H1 (cell line): ENCODE data around the gene ULK3. TPM values are rescaled to one million over a fixed set of nuclear protein-coding genes. Genes with fewer than 3 reads are reported as not detected.
A peak's percentile ranks its signal among the peaks of the same experiment; 100 is the strongest.

Experiments used
- CTCF ChIA-PET: fragments of 300-600 bp; sonication (Branson Sonifier 250); formaldehyde crosslinking; loops from one replicate; lab custom pipeline; 2021; ENCODE audit not compliant: partially characterized antibody; lab: Charles Lee
- POLR2A ChIA-PET: fragments of 300-600 bp; sonication (Branson Sonifier 250); formaldehyde crosslinking; loops from one replicate; lab custom pipeline; 2021; ENCODE audit warnings: inconsistent platforms; ENCODE audit not compliant: partially characterized antibody; lab: Charles Lee
- DNase-seq, 2 experiments: peaks; one replicate each; pipeline versions ENCODE4 v3.0.0 to v3.0.0-alpha.2; 2010 to 2022; ENCODE audit warnings: low spot score in 2 of 2, low read depth in 1 of 2, mixed read lengths in 1 of 2
- FAIRE-seq: peaks from 2 replicates; lab custom pipeline; 2011; peaks lifted over from hg19 to GRCh38; lab: Jason Lieb, UNC
- H2AFZ ChIP-seq: 2 replicates; pipeline ENCODE4 v1.8.1; 2012; ENCODE audit warnings: low read length, inconsistent platforms
- H2AK5ac ChIP-seq: 2 replicates; pipeline ENCODE4 v1.6.1; 2013; ENCODE audit warnings: low read depth, low read length
- H2BK120ac ChIP-seq: replicated peaks from 2 replicates; pipeline ENCODE3; 2013; ENCODE audit warnings: low read depth, low read length, inconsistent platforms
- H2BK12ac ChIP-seq: 2 replicates; pipeline ENCODE4 v1.6.1; 2013; ENCODE audit warnings: low read depth, low read length
- H2BK15ac ChIP-seq: 2 replicates; pipeline ENCODE4 v1.6.1; 2013; ENCODE audit warnings: low read length
- H2BK20ac ChIP-seq: 2 replicates; pipeline ENCODE4 v1.6.1; 2013; ENCODE audit warnings: low read length
- H2BK5ac ChIP-seq: 2 replicates; pipeline ENCODE4 v1.6.1; 2013; ENCODE audit warnings: low read depth, low read length
- H3K14ac ChIP-seq: 2 replicates; pipeline ENCODE4 v1.6.1; 2013; ENCODE audit warnings: inconsistent platforms; ENCODE audit not compliant: insufficient read length
- H3K18ac ChIP-seq: 2 replicates; pipeline ENCODE4 v1.6.1; 2013; ENCODE audit warnings: low read length; ENCODE audit errors: extremely low read depth
- H3K23ac ChIP-seq: 2 replicates; pipeline ENCODE4 v1.6.1; 2013; ENCODE audit warnings: inconsistent platforms; ENCODE audit not compliant: insufficient read length
- H3K23me2 ChIP-seq: 2 replicates; pipeline ENCODE4 v1.6.1; 2013; ENCODE audit warnings: low read depth, low read length
- H3K27ac ChIP-seq: 2 replicates; pipeline ENCODE4 v1.6.1; 2011; ENCODE audit warnings: low read depth, low read length, inconsistent platforms
- H3K27me3 ChIP-seq, 4 experiments: replicated peaks in 1 of 4; 1 replicate in 1 of 4; 2 replicates in 3 of 4; pipeline versions ENCODE4 v1.6.1 to v1.8.1; 2011 to 2013; ENCODE audit warnings: low read length in 3 of 4, mild to moderate bottlenecking in 3 of 4, inconsistent platforms in 2 of 4, mixed read lengths in 2 of 4, moderate library complexity in 1 of 4; ENCODE audit not compliant: control insufficient read depth in 3 of 4, insufficient read depth in 3 of 4; ENCODE audit errors: extremely low read depth in 1 of 4
- H3K36me3 ChIP-seq, 4 experiments: 2 replicates each; pipeline versions ENCODE4 v1.6.1 to v1.8.1; 2011 to 2013; ENCODE audit warnings: mild to moderate bottlenecking in 4 of 4, low read length in 3 of 4, moderate library complexity in 2 of 4, control low read depth in 1 of 4, inconsistent platforms in 1 of 4; ENCODE audit not compliant: insufficient read depth in 4 of 4, control insufficient read depth in 2 of 4
- H3K4ac ChIP-seq: replicated peaks from 2 replicates; pipeline ENCODE3; 2013; ENCODE audit warnings: low read length, low read depth, mixed read lengths, inconsistent platforms; ENCODE audit not compliant: insufficient read length
- H3K4me1 ChIP-seq, 4 experiments: replicated peaks in 1 of 4; 1 replicate in 1 of 4; 2 replicates in 3 of 4; pipeline versions ENCODE4 v1.6.1 to v1.8.1; 2011 to 2013; ENCODE audit warnings: low read length in 3 of 4, inconsistent platforms in 2 of 4, mixed read lengths in 1 of 4; ENCODE audit not compliant: insufficient read depth in 4 of 4, control insufficient read depth in 3 of 4
- H3K4me2 ChIP-seq, 2 experiments: 2 replicates each; pipeline versions ENCODE4 v1.6.1 to v1.8.1; 2011 to 2013; ENCODE audit warnings: low read depth in 2 of 2, low read length in 2 of 2, control low read depth in 1 of 2, inconsistent platforms in 1 of 2, mild to moderate bottlenecking in 1 of 2; ENCODE audit not compliant: insufficient read depth in 1 of 2
- H3K4me3 ChIP-seq, 4 experiments: fragments of 200-600, 300-600 bp in 1 of 4; sonication (generic), shearing (Covaris generic), sonication (Bioruptor Twin) in 1 of 4; 2 replicates each; pipeline versions ENCODE4 v1.5.1 to v1.8.1; 2011 to 2016; ENCODE audit warnings: low read length in 4 of 4, low read depth in 3 of 4, control low read depth in 2 of 4, inconsistent platforms in 2 of 4, mild to moderate bottlenecking in 2 of 4, mixed read lengths in 1 of 4, moderate library complexity in 1 of 4; ENCODE audit not compliant: insufficient read depth in 2 of 4; ENCODE audit errors: extremely low read depth in 1 of 4
- H3K56ac ChIP-seq: replicated peaks from 2 replicates; pipeline ENCODE3; 2013; ENCODE audit warnings: low read depth, mild to moderate bottlenecking, mixed read lengths, low read length, inconsistent platforms; ENCODE audit not compliant: insufficient read length
- H3K79me1 ChIP-seq: 2 replicates; pipeline ENCODE4 v1.6.1; 2013; ENCODE audit warnings: low read depth, low read length, control low read depth
- H3K79me2 ChIP-seq, 2 experiments: 2 replicates each; pipeline versions ENCODE4 v1.6.1 to v1.8.1; 2012 to 2013; ENCODE audit warnings: low read length in 2 of 2, mild to moderate bottlenecking in 2 of 2, inconsistent platforms in 1 of 2; ENCODE audit not compliant: insufficient read depth in 2 of 2, control insufficient read depth in 1 of 2
- H3K9ac ChIP-seq, 4 experiments: replicated peaks in 1 of 4; 1 replicate in 1 of 4; 2 replicates in 3 of 4; pipeline versions ENCODE4 v1.6.1 to v1.8.1; 2011 to 2013; ENCODE audit warnings: low read depth in 3 of 4, low read length in 3 of 4, control low read depth in 2 of 4, mild to moderate bottlenecking in 2 of 4, moderate library complexity in 2 of 4, inconsistent platforms in 1 of 4; ENCODE audit errors: extremely low read depth in 1 of 4
- H3K9me3 ChIP-seq, 2 experiments: 2 replicates each; pipeline versions ENCODE4 v1.6.1 to v1.8.1; 2012 to 2013; ENCODE audit warnings: mild to moderate bottlenecking in 2 of 2, moderate library complexity in 2 of 2, control low read depth in 1 of 2, inconsistent platforms in 1 of 2, low read depth in 1 of 2, low read length in 1 of 2, mixed read lengths in 1 of 2; ENCODE audit not compliant: insufficient read depth in 2 of 2
- H4K20me1 ChIP-seq, 2 experiments: replicated peaks in 1 of 2; 2 replicates each; pipeline versions ENCODE3 to v1.8.1; 2011 to 2013; ENCODE audit warnings: inconsistent platforms in 2 of 2, low read length in 2 of 2, mild to moderate bottlenecking in 1 of 2; ENCODE audit not compliant: insufficient read depth in 2 of 2, control insufficient read depth in 1 of 2
- H4K5ac ChIP-seq: 2 replicates; pipeline ENCODE4 v1.6.1; 2013; ENCODE audit warnings: low read length, low read depth, mixed read lengths, inconsistent platforms; ENCODE audit not compliant: insufficient read length
- H4K8ac ChIP-seq: 2 replicates; pipeline ENCODE4 v1.8.0; 2013; ENCODE audit warnings: mild to moderate bottlenecking, moderate library complexity, low read length, inconsistent platforms; ENCODE audit not compliant: insufficient read depth; ENCODE audit errors: extremely low read depth
- H4K91ac ChIP-seq: replicated peaks from 2 replicates; pipeline ENCODE3; 2013; ENCODE audit warnings: low read length, mixed read lengths, inconsistent platforms; ENCODE audit not compliant: insufficient read length
- ASH2L ChIP-seq: fragments of 200-600, 300-600 bp; sonication (generic); IDR thresholded peaks from one replicate; pipeline ENCODE4 v1.7.1; 2017; ENCODE audit warnings: low read length
- ATF3 ChIP-seq: IDR thresholded peaks from 2 replicates; pipeline ENCODE4 v1.6.1; 2011; ENCODE audit warnings: low read depth, mild to moderate bottlenecking, low read length; ENCODE audit not compliant: insufficient read depth
- BCL11A ChIP-seq, 2 experiments: IDR thresholded peaks; one replicate each; pipeline ENCODE4 v1.6.1; 2011; ENCODE audit warnings: low read depth in 2 of 2, low read length in 2 of 2, mild to moderate bottlenecking in 2 of 2
- CREB1 ChIP-seq: IDR thresholded peaks from 2 replicates; pipeline ENCODE4 v1.6.1; 2012; ENCODE audit warnings: inconsistent platforms
- EZH2 ChIP-seq: fragments of 200-600 bp; sonication (generic); IDR thresholded peaks from 2 replicates; pipeline ENCODE4 v1.7.1; 2012; ENCODE audit warnings: low read depth, mild to moderate bottlenecking, moderate library complexity, low read length, inconsistent platforms; ENCODE audit not compliant: severe bottlenecking
- FOSL1 ChIP-seq: IDR thresholded peaks from 2 replicates; pipeline ENCODE4 v1.6.1; 2011; ENCODE audit warnings: mild to moderate bottlenecking, low read depth, low read length, moderate library complexity; ENCODE audit not compliant: insufficient read depth
- KDM5A ChIP-seq: fragments of 200-600 bp; IDR thresholded peaks from 2 replicates; pipeline ENCODE4 v1.7.1; 2012; ENCODE audit warnings: mild to moderate bottlenecking, low read length, inconsistent platforms, mixed read lengths
- MAX ChIP-seq: IDR thresholded peaks from 2 replicates; pipeline ENCODE4 v1.6.1; 2012; ENCODE audit warnings: inconsistent platforms
- POLR2A ChIP-seq, 2 experiments: IDR thresholded peaks; 1 replicate in 1 of 2; 2 replicates in 1 of 2; pipeline ENCODE4 v1.6.1; 2011; ENCODE audit warnings: low read depth in 2 of 2, low read length in 2 of 2, mild to moderate bottlenecking in 2 of 2; ENCODE audit errors: control extremely low read depth in 1 of 2
- SP4 ChIP-seq: IDR thresholded peaks from 2 replicates; pipeline ENCODE4 v1.6.1; 2012; ENCODE audit warnings: low read length, inconsistent platforms
- TEAD4 ChIP-seq: IDR thresholded peaks from 2 replicates; pipeline ENCODE4 v1.6.1; 2012; ENCODE audit warnings: low read depth, low read length, inconsistent platforms, mixed read lengths
- USF2 ChIP-seq: IDR thresholded peaks from 2 replicates; pipeline ENCODE4 v1.6.1; 2011; ENCODE audit warnings: low read length, improper control_type of control experiment
- WGBS, 2 experiments: shearing (Covaris generic) in 1 of 2; methylation state at CpG; one replicate each; pipeline versions ENCODE4 v1.1.6 to v1.1.7; 2013 to 2015; ENCODE audit warnings: low lambda C conversion rate in 2 of 2, mixed read lengths in 2 of 2, inconsistent platforms in 1 of 2, low coverage in 1 of 2, missing lambda C conversion rate in 1 of 2; ENCODE audit not compliant: insufficient replicate concordance in 2 of 2, insufficient coverage in 1 of 2, insufficient read length in 1 of 2; ENCODE audit errors: extremely low coverage in 1 of 2, missing lambda C conversion rate in 1 of 2; 5-methylcytosine and 5-hydroxymethylcytosine counted together
- polyA plus RNA-seq, 7 experiments: library from polyadenylated mRNA; depleted of rRNA in 3 of 7; stranded (reverse) in 5 of 7; unstranded in 2 of 7; fragments of >200 nt in 5 of 7; fragments of 200-250 nt in 2 of 7; gene quantifications; 1 replicate in 5 of 7; 2 replicates in 1 of 7; 4 replicates in 1 of 7; pipeline versions ENCODE4 v1.2.1 to v1.2.3, GENCODE V29; 2011 to 2013; ENCODE audit warnings: missing spikeins in 2 of 7, mixed read lengths in 2 of 7
- total RNA-seq: library from RNA; stranded (reverse); fragmentation: NEBNext Ultra II Directional; extraction: Animal tissue kit (Norgen Biotek cat#: 25700); gene quantifications from 2 replicates; pipeline ENCODE4 v1.2.1, GENCODE V29; 2021

The ULK3 gene
- total and polyA plus RNA-seq, 2 of the 8 experiments (the other 6 are each of a cell fraction or from before 2014, with no cell fraction given) = 27.1 to 34.4 TPM

- DNase-seq (no peak), FAIRE-seq (no peak)
- Histone ChIP-seq H3K79me2 (no peaks in the 10 kb centered on the region), H3K23me2 (peaks cover 9% of the 10 kb centered on the region), H3K14ac (no peak overlapping the region), H3K56ac (no peak overlapping the region), H3K4me3 (peak overlapping the region in 1 of 4 experiments; percentile 80; a peak in 1 of 8 replicates), H3K4me1 (peaks cover 0 to 4% (median 2%) of the 10 kb centered on the region in 4 experiments; a peak in 4 of 7 replicates), H2BK15ac (0 out of 2 replicates have a peak overlapping the region, but pooled peaks have one; percentile 55), H4K91ac (peak overlapping the region; percentile 50), H3K23ac (no peak overlapping the region), H2BK20ac (no peak overlapping the region), H4K8ac (no peak overlapping the region), H3K4me2 (peak overlapping the region; percentile 90; a peak in 3 of 4 replicates), H2AK5ac (peak overlapping the region; percentile 75; the same call in 1 of the 2 replicates), H2BK120ac (no peak overlapping the region), H3K36me3 (peaks cover 5 to 18% (median 14%) of the 10 kb centered on the region in 4 experiments; a peak in 5 of 8 replicates), H3K27ac (no peak overlapping the region), H3K4ac (no peak overlapping the region), H2AFZ (no peak overlapping the region), H2BK5ac (peak overlapping the region; percentile 68; the same call in 1 of the 2 replicates), H3K9ac (no peak overlapping the region), H3K9me3 (no peaks in the 10 kb centered on the region), H4K20me1 (no peaks in the 10 kb centered on the region), H3K18ac (no peak overlapping the region; the same call in 1 of the 2 replicates), H3K27me3 (no peaks in the 10 kb centered on the region), H4K5ac (no peak overlapping the region), H3K79me1 (no peaks in the 10 kb centered on the region), H2BK12ac (0 out of 2 replicates have a peak overlapping the region, but pooled peaks have one; percentile 88)
- POLR2A ChIA-PET = interaction anchor here (0.7 to 7.0 kb wide), 11 partner anchors 9 to 130 kb away, joined by 3 to 116 read pairs (median 5); partner anchors contain the start of genes FAM219B and SCAMP2
- CTCF ChIA-PET = interaction anchor here (0.6 to 6.2 kb wide), 9 partner anchors 9 to 117 kb away, joined by 3 to 54 read pairs (median 3); no protein-coding TSS in a partner anchor
- WGBS, 2 experiments = 98% methylated on average over 4 of the region's 4 CpGs; no CpG with 5 or more reads in 1 of the 2 experiments
- no peak for TF ChIP-seq BCL11A (IDR thresholded peaks at IDR 0.05; ENCODE audit: low read depth in 2 of 2, low read length in 2 of 2)
- no peak for TF ChIP-seq USF2
- no peak for TF ChIP-seq ASH2L
- TF ChIP-seq SP4 = no peak
- TF ChIP-seq CREB1 = no peak
- TF ChIP-seq TEAD4 = no peak
- no peak for TF ChIP-seq KDM5A
- no peak for TF ChIP-seq EZH2
- no peak for TF ChIP-seq MAX
- TF ChIP-seq ATF3 = no peak
- TF ChIP-seq FOSL1 = no peak
- TF ChIP-seq POLR2A (IDR thresholded peaks at IDR 0.05; ENCODE audit: control extremely low read depth in 1 of 2, low read depth in 2 of 2, low read length in 2 of 2) = no peak
Observed at GRCh38 chr15:74888716-74889115, 45.8 kb upstream of the ULK3 start.
